Uterus (tissue), 4 donors: ENCODE results near the gene AOC3. TPM values are rescaled to one million over a fixed set of nuclear protein-coding genes. Genes with fewer than 3 reads are reported as not detected.

Experiments used
- DNase-seq, 2 donors: peaks; one replicate each; pipeline ENCODE4 v3.0.0-alpha.2; 2019 to 2020
- H3K27ac ChIP-seq, 2 donors: fragments of 200-600 bp; sonication (generic); 1 replicate in 1 of 2; 2 replicates in 1 of 2; pipeline ENCODE4 v1.5.1; 2016 to 2018
- H3K27me3 ChIP-seq, 2 donors: fragments of 200-600 bp; sonication (generic); one replicate each; pipeline ENCODE4 v1.5.1; 2018 to 2019; ENCODE audit warnings: control low read depth in 1 of 2
- H3K36me3 ChIP-seq, 2 donors: fragments of 200-600 bp; sonication (generic); one replicate each; pipeline ENCODE4 v1.5.1; 2019; ENCODE audit warnings: control low read depth in 1 of 2
- H3K4me1 ChIP-seq, 2 donors: fragments of 200-600 bp; sonication (generic); one replicate each; pipeline ENCODE4 v1.5.1; 2018 to 2019; ENCODE audit warnings: control low read depth in 1 of 2
- H3K4me3 ChIP-seq, 2 donors: fragments of 200-600 bp; sonication (generic); 1 replicate in 1 of 2; 2 replicates in 1 of 2; pipeline ENCODE4 v1.5.1; 2018 to 2019; ENCODE audit warnings: mild to moderate bottlenecking in 1 of 2
- H3K9me3 ChIP-seq, 2 donors: fragments of 200-600 bp; sonication (generic); one replicate each; pipeline ENCODE4 v1.5.1; 2019; ENCODE audit warnings: control low read depth in 1 of 2
- POLR2A ChIP-seq, 2 donors: fragments of 450-650 bp; IDR thresholded peaks; one replicate each; pipeline ENCODE4 v1.6.1; 2016; ENCODE audit warnings: antibody characterized with exemption in 2 of 2, mild to moderate bottlenecking in 1 of 2, moderate library complexity in 1 of 2
- intact Hi-C: fragments of 100-400 bp; cut with DNase I; formaldehyde crosslinking; loops from one replicate; pipeline ENCODE4 v1.15.1; 2023; ENCODE audit warnings: low total_unique reads
- total RNA-seq, 4 donors: library from RNA; depleted of rRNA in 3 of 4; stranded (reverse); fragments of >200 nt in 3 of 4; gene quantifications; one replicate each; pipeline versions ENCODE4 v1.1.0 to v1.2.4, GENCODE V29; 2014 to 2023
- TF ChIP-seq, protein P1 (sequence below), 4 experiments: fragments of 200-600 bp in 2 of 4; fragments of 450-650 bp in 2 of 4; sonication (generic) in 2 of 4; IDR thresholded peaks; one replicate each; pipeline ENCODE4 v1.5.1; 2016 to 2019; ENCODE audit warnings: antibody characterized with exemption in 4 of 4, mild to moderate bottlenecking in 2 of 4, moderate library complexity in 1 of 4
- donor health status: DM: yes; HTN: yes; CAD: no.

The AOC3 gene
- total RNA-seq, 4 donors from 2014 or later: 11.8 to 86.2 (median 15.5) TPM

DNA sequence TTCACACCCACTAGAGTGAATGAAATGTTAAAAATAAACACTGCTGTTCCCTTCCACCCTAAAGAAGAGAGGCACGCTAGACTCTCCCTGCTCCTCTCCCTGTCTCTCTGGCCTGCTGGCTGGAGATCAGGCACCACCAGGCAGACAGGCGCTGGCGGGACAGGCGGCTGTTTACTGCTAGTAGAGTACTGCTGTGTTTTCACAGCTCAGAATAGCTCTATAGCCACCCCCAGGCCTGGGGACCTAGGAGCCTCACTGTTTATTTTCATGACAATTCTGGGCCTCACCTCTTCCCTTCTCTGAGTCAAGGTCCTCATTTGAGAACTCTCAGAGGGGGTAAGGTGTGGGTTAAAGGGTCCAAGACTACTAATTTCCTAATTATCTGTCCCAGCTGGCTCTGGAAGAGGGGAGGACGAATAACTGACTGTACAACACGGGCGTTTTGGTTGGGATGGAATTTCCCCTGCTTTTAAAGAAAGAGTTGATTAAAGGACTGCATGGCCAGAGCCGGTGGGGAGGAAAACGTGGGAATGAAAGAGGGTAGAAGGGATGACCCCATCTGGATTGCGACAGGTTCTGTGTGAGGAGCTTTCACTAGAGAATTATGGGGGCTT, 40.6 kb downstream of the AOC3 start:
- no peak overlapping the region for H3K4me3 ChIP-seq
- peak overlapping the region; percentile 76 to 89 for H3K27ac ChIP-seq
- peak; percentile 44 to 46 for DNase-seq
- no peaks in the 10 kb centered on the region for H3K27me3 ChIP-seq
- peaks cover 0 to 5% of the 10 kb centered on the region in 2 donors for H3K4me1 ChIP-seq
- H3K9me3 ChIP-seq: no peaks in the 10 kb centered on the region
- intact Hi-C loops: no loop called here
- TF ChIP-seq, protein P1, sequence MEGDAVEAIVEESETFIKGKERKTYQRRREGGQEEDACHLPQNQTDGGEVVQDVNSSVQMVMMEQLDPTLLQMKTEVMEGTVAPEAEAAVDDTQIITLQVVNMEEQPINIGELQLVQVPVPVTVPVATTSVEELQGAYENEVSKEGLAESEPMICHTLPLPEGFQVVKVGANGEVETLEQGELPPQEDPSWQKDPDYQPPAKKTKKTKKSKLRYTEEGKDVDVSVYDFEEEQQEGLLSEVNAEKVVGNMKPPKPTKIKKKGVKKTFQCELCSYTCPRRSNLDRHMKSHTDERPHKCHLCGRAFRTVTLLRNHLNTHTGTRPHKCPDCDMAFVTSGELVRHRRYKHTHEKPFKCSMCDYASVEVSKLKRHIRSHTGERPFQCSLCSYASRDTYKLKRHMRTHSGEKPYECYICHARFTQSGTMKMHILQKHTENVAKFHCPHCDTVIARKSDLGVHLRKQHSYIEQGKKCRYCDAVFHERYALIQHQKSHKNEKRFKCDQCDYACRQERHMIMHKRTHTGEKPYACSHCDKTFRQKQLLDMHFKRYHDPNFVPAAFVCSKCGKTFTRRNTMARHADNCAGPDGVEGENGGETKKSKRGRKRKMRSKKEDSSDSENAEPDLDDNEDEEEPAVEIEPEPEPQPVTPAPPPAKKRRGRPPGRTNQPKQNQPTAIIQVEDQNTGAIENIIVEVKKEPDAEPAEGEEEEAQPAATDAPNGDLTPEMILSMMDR (IDR thresholded peaks at IDR 0.05): no peak
- TF ChIP-seq POLR2A (IDR thresholded peaks at IDR 0.05): no peak
- H3K36me3 ChIP-seq: no peaks in the 10 kb centered on the region

DNA sequence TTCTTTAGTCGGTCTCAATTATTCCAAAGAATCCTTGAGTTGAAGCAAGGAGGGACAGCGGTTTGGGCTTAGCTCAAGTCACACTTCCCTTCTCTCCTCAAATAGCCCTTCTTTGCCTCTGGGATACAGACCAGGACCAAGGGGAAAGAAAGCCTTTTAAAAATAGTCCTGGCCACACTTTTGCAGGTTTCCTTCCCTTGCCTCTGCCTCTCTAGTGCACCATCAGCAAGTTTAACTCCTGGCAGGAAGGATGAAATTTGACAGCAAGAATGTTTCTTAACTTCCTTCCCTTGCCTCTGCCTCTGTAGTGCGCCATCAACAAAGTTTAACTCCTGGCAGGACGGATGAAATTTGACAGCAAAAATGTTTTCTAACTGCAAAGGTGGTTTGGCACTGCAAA, 42.4 kb downstream of the AOC3 start:
- intact Hi-C loops: no loop called here
- Histone ChIP-seq H3K27me3 (no peaks in the 10 kb centered on the region), H3K9me3 (no peaks in the 10 kb centered on the region), H3K4me3 (no peak overlapping the region), H3K4me1 (peaks cover 0 to 5% of the 10 kb centered on the region in 2 donors), H3K27ac (peak overlapping the region; percentile 7 to 53), H3K36me3 (no peaks in the 10 kb centered on the region)
- no peak for TF ChIP-seq POLR2A (IDR thresholded peaks at IDR 0.05)
- TF ChIP-seq, protein P1 (IDR thresholded peaks at IDR 0.05): no peak
- no peak for DNase-seq

DNA sequence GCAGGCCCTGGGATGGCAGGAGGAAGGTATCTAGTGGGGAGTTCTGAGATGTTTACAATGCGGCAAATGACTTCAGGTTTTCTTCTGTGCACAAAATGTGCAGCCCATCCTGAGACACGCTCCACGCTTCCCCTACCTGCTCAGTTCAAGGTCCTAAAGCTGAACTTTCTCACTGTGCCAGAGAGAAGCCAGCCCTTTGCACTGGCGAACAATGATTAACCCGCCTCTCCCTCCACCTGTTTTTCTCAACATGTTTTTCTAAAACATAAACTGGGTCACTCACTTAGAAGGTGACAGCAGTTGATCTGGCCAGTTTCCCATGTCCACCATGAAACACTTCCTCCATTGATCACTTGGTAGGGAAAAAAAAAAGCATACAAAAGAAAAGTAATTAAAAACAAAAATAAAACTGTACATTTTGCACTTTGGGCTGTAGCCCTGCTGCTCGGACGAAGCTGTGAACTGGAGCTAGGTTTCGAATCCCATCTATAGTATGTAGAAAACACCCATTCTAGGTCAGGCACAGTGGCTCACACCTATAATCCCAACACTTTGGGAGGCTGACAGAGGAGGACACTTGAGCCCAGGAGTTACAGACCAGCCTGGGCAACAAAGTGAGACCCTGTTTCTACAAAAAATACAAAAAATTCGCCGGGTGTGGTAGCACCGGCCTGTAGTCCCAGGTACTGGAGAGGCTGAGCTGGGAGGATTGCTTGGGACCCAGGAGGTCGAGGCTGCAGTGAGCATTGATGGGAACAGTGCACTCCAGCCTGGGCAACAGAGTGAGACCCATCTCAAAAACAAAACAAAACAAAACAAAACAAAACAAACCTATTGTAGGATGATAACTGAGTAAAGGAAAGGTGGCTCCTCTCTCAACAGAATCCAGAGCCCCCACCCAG, 43.5 kb downstream of the AOC3 start:
- TF ChIP-seq, protein P1 (IDR thresholded peaks at IDR 0.05): no peak
- TF ChIP-seq POLR2A (IDR thresholded peaks at IDR 0.05): no peak
- Histone ChIP-seq H3K4me3 (no peak overlapping the region), H3K27ac (peak overlapping the region; percentile 18 to 53), H3K9me3 (no peaks in the 10 kb centered on the region), H3K4me1 (peaks cover 0 to 5% of the 10 kb centered on the region in 2 donors), H3K36me3 (no peaks in the 10 kb centered on the region), H3K27me3 (no peaks in the 10 kb centered on the region)
- intact Hi-C loops: no loop called here
- DNase-seq: no peak

DNA sequence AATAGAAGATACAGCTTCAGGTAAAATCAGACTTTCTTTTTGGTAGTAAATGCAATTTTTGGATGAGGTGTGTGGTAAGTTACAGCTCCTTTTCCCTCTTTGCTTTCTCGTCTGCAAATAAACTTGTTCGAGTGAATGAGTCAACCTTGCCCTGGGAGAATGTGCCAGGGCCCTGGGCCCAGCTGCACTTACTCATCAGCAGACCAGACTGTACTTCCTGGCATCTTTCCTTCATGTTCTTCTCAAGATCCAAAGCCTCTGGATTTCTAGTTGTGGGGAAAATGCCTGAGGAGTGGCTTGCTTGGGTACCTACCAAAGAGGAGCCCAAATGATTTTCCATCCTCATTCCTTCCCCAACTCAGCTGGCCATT, 44.2 kb downstream of the AOC3 start:
- Histone ChIP-seq H3K4me3 (no peak overlapping the region), H3K27ac (peak overlapping the region in 1 of 2 donors; percentile 53), H3K27me3 (no peaks in the 10 kb centered on the region), H3K9me3 (no peaks in the 10 kb centered on the region), H3K4me1 (peaks cover 0 to 5% of the 10 kb centered on the region in 2 donors), H3K36me3 (no peaks in the 10 kb centered on the region)
- TF ChIP-seq, protein P1 (IDR thresholded peaks at IDR 0.05): no peak
- no peak for TF ChIP-seq POLR2A (IDR thresholded peaks at IDR 0.05)
- DNase-seq: peak; percentile 56 to 76
- intact Hi-C loops: no loop called here
